ENCODE results near the gene VPS13D. TPM values are rescaled to one million over a fixed set of nuclear protein-coding genes. Genes with fewer than 3 reads are reported as not detected.

VPS13D gene
- polyA plus RNA-seq, 1 of the 3 experiments (the other 2 are of a cell fraction) = 15.0 TPM

DNA sequence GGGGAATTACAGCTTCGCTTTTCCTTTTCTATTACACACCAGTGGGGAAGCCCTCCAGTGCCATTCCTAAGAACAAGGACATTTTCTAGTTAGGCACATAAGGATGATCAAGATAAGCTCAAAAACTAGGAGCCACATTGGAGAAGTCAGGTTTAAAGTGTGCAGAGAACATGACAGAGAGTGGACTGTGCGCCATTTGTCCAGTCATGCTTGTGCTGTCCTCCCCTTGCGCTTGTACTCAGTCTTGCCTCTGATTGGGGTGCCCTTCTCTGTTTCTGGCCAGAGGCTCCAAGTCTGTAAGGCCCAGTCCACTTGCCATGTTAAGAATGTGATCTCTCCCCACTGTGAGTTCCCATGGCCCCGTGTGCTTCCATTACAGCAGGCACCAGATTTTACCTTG lies 198.5 kb downstream of the VPS13D start:
- H3K9me3 ChIP-seq = no peaks in the 10 kb centered on the region
- no peak overlapping the region for H3K4me2 ChIP-seq
- no peaks in the 10 kb centered on the region for H4K20me1 ChIP-seq (ENCODE audit: insufficient read depth)
- H2AFZ ChIP-seq (ENCODE audit: low read depth) = no peak overlapping the region
- ChIA-PET CTCF (interaction anchor here (1.1 kb wide), 1 partner anchor 118 kb away, joined by 3 read pairs; no protein-coding TSS in a partner anchor), POLR2A (no interaction called here)
- H3K27me3 ChIP-seq (ENCODE audit: insufficient read depth) = no peaks in the 10 kb centered on the region
- H3K27ac ChIP-seq (ENCODE audit: low read depth in 2 of 2, low read length in 1 of 2) = no peak overlapping the region
- H3K4me1 ChIP-seq (ENCODE audit: control insufficient read depth in 1 of 2, insufficient read depth in 2 of 2, low read depth in 1 of 2, low read length in 1 of 2) = peaks cover 9 to 13% of the 10 kb centered on the region in 2 experiments
- no peaks in the 10 kb centered on the region for H3K79me2 ChIP-seq (ENCODE audit: insufficient read depth)
- H3K4me3 ChIP-seq (ENCODE audit: low read depth in 2 of 2, low read length in 1 of 2) = no peak overlapping the region
- H3F3A ChIP-seq (replicated peaks; ENCODE audit: insufficient read depth) = peaks cover 11% of the 10 kb centered on the region
- H3K9me2 ChIP-seq = no peaks in the 10 kb centered on the region
- WGBS (ENCODE audit: low lambda C conversion rate) = 98% methylated on average over 4 of the region's 4 CpGs
- no peak overlapping the region for H3K9ac ChIP-seq
- TF ChIP-seq SMC3 (IDR thresholded peaks at IDR 0.05; ENCODE audit: low read depth, low read length) = no peak
- no peak for TF ChIP-seq EZH2phosphoT487 (IDR thresholded peaks at IDR 0.05; ENCODE audit: borderline replicate concordance, low read depth)
- no peak for TF ChIP-seq RFX5 (IDR thresholded peaks at IDR 0.05; ENCODE audit: low read length)
- no peak for TF ChIP-seq NFIC (IDR thresholded peaks at IDR 0.05; ENCODE audit: borderline replicate concordance)
- TF ChIP-seq, protein P1, sequence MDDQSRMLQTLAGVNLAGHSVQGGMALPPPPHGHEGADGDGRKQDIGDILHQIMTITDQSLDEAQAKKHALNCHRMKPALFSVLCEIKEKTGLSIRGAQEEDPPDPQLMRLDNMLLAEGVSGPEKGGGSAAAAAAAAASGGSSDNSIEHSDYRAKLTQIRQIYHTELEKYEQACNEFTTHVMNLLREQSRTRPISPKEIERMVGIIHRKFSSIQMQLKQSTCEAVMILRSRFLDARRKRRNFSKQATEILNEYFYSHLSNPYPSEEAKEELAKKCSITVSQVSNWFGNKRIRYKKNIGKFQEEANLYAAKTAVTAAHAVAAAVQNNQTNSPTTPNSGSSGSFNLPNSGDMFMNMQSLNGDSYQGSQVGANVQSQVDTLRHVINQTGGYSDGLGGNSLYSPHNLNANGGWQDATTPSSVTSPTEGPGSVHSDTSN (IDR thresholded peaks at IDR 0.05) = no peak
- TF ChIP-seq, protein P2, sequence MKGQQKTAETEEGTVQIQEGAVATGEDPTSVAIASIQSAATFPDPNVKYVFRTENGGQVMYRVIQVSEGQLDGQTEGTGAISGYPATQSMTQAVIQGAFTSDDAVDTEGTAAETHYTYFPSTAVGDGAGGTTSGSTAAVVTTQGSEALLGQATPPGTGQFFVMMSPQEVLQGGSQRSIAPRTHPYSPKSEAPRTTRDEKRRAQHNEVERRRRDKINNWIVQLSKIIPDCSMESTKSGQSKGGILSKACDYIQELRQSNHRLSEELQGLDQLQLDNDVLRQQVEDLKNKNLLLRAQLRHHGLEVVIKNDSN (IDR thresholded peaks at IDR 0.05; ENCODE audit: borderline replicate concordance, low read depth) = no peak
- no peak for TF ChIP-seq FOXJ3 (CRISPR knock-in tag; IDR thresholded peaks at IDR 0.05)
- TF ChIP-seq TEAD4 (IDR thresholded peaks at IDR 0.05; ENCODE audit: borderline replicate concordance, insufficient read depth) = no peak
- TF ChIP-seq TCF12 (IDR thresholded peaks at IDR 0.05) = no peak
- no peak for TF ChIP-seq RXRA (IDR thresholded peaks at IDR 0.05; ENCODE audit: borderline replicate concordance, low read depth)
- TF ChIP-seq FOSL2 (IDR thresholded peaks at IDR 0.05; ENCODE audit: borderline replicate concordance, low read depth) = no peak
- no peak for TF ChIP-seq GATA2 (CRISPR knock-in tag; IDR thresholded peaks at IDR 0.05)
- no peak for DNase-seq
- peaks cover 0 to 4% of the 10 kb centered on the region in 2 experiments for H3K36me3 ChIP-seq (replicated peaks in 1 of 2; ENCODE audit: control insufficient read depth in 1 of 2, insufficient read depth in 2 of 2, low read length in 1 of 2)

DNA sequence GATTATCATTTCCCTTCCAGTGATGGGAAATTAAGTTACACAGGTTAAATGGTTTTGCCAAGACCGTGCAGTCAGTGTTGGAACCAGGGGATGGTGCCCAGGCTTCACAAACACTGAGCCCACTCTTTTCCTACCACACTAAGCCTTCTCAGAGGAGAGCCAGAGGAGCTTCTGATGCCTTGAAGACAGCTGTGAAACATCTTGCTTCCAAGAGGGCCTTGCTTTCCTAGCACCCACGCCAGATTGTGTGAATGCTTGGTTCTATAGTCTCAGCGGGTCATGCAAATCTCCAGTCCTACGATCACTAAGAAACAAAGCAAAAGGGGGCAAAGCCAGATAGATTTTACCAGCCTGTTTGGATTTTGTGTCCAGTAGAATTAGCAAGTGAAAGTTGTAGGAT lies 200.7 kb downstream of the VPS13D start:
- no peak for TF ChIP-seq SIN3A (IDR thresholded peaks at IDR 0.05; ENCODE audit: borderline replicate concordance, low read depth, low read length)
- H2AFZ ChIP-seq (ENCODE audit: low read depth) = no peak overlapping the region
- peaks cover 20 to 21% of the 10 kb centered on the region in 2 experiments; a peak in 3 of 4 replicates for H3K4me1 ChIP-seq (ENCODE audit: control insufficient read depth in 1 of 2, insufficient read depth in 2 of 2, low read depth in 1 of 2, low read length in 1 of 2)
- H3K9me2 ChIP-seq = no peaks in the 10 kb centered on the region
- H3K27me3 ChIP-seq (ENCODE audit: insufficient read depth) = no peaks in the 10 kb centered on the region
- no peak overlapping the region for H3K27ac ChIP-seq (ENCODE audit: low read depth in 2 of 2, low read length in 1 of 2)
- no peak overlapping the region for H3K4me2 ChIP-seq
- ChIA-PET POLR2A (no interaction called here), CTCF (interaction anchor here (1.4 kb wide), 1 partner anchor 165 kb away, joined by 3 read pairs; no protein-coding TSS in a partner anchor)
- H3K9ac ChIP-seq = no peak overlapping the region
- no peaks in the 10 kb centered on the region for H3K79me2 ChIP-seq (ENCODE audit: insufficient read depth)
- H3K36me3 ChIP-seq (replicated peaks in 1 of 2; ENCODE audit: control insufficient read depth in 1 of 2, insufficient read depth in 2 of 2, low read length in 1 of 2) = peaks cover 0 to 4% of the 10 kb centered on the region in 2 experiments
- no peak for DNase-seq
- H3K9me3 ChIP-seq = no peaks in the 10 kb centered on the region
- peaks cover 4% of the 10 kb centered on the region for H3F3A ChIP-seq (replicated peaks; ENCODE audit: insufficient read depth)
- no peaks in the 10 kb centered on the region for H4K20me1 ChIP-seq (ENCODE audit: insufficient read depth)
- WGBS (ENCODE audit: low lambda C conversion rate) = 100% methylated on average over 4 of the region's 4 CpGs
- H3K4me3 ChIP-seq (ENCODE audit: low read depth in 2 of 2, low read length in 1 of 2) = no peak overlapping the region

All from SK-N-SH (cell line).